Keratinocyte (primary cell): Measurements from ENCODE around the gene CNGA4.

Source experiments
- CTCF ChIP-seq, 3 experiments: IDR thresholded peaks in 1 of 3; conservative IDR thresholded peaks in 1 of 3; optimal IDR thresholded peaks in 1 of 3; 2 replicates in 2 of 3; 3 replicates in 1 of 3; pipeline versions ENCODE3 to v1.5.1; 2011; ENCODE audit warnings: low read length in 3 of 3, mild to moderate bottlenecking in 3 of 3, moderate library complexity in 2 of 3, control low read depth in 1 of 3, inconsistent platforms in 1 of 3; ENCODE audit not compliant: insufficient read depth in 2 of 3; ENCODE audit errors: extremely low read depth in 1 of 3
- EZH2 ChIP-seq: IDR thresholded peaks from one replicate; pipeline ENCODE4 v1.6.1; 2012; ENCODE audit warnings: inconsistent platforms, mild to moderate bottlenecking, low read length, moderate library complexity

GRCh38 chr11:6197466-6198200 lies 41.3 kb upstream of the CNGA4 start:
- TF ChIP-seq CTCF (optimal IDR thresholded peaks at IDR 0.05 in 1 of 3, IDR thresholded peaks at IDR 0.05 in 1 of 3, conservative IDR thresholded peaks at IDR 0.05 in 1 of 3; ENCODE audit: extremely low read depth in 1 of 3, insufficient read depth in 2 of 3, low read length in 3 of 3) (no peak), EZH2 (no peak)
